Measurements from ENCODE around the gene PKHD1.

DNA sequence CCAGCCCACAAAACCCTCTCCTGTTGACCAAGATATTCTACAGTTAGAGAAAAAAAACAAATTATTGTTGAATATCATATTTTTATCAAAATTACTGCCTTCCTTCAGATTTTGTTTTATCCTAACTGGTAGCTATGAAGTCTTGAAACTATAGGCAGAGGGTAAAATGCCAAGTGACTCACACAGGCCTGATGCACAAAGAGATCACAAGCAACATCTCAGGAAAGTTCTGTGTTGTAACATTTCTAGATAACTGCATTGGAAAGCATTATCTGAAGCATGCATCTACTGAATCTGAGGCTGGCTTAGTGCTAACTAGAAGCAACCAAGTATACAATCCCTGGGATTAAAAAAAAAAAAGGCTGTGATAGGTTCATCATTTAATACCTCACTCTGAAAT is 134.2 kb downstream of the PKHD1 start:
- no peak for TF ChIP-seq GATA3 (IDR thresholded peaks at IDR 0.05; ENCODE audit: low read depth, low read length)
- TF ChIP-seq GATA2 (IDR thresholded peaks at IDR 0.05; ENCODE audit: low read depth, low read length) = no peak

All from SH-SY5Y (cell line).